ENCODE results near the gene TRIM65. TPM values are rescaled to one million over a fixed set of nuclear protein-coding genes. Genes with fewer than 3 reads are reported as not detected.

TRIM65 gene
- total and polyA plus RNA-seq, 10 of the 15 experiments (the other 5 are each of a cell fraction or from before 2014, with no cell fraction given), result 1.4 to 26.0 (median 10.8) TPM

- TF ChIP-seq CTCF (IDR thresholded peaks at IDR 0.05 in 2 of 3, conservative IDR thresholded peaks at IDR 0.05 in 1 of 3; ENCODE audit: control insufficient read depth in 2 of 3, extremely low read depth in 1 of 3, insufficient read depth in 1 of 3, low read depth in 3 of 3, low read length in 3 of 3) (no peak), IRF5 (IDR thresholded peaks at IDR 0.05; ENCODE audit: borderline replicate concordance) (no peak), E2F4 (IDR thresholded peaks at IDR 0.05; ENCODE audit: low read depth, low read length) (no peak), MEF2A (IDR thresholded peaks at IDR 0.05; ENCODE audit: insufficient read depth, low read depth, low read length) (no peak), SREBF2 (IDR thresholded peaks at IDR 0.05; ENCODE audit: low read length) (no peak), KLF5 (IDR thresholded peaks at IDR 0.05; ENCODE audit: partially characterized antibody) (no peak), POLR2AphosphoS2 (IDR thresholded peaks at IDR 0.05; ENCODE audit: low read depth, low read length) (no peak)
Observed at GRCh38 chr17:75942473-75942872, 45.7 kb upstream of the TRIM65 start (continued).

All from GM12878 (cell line).